Measurements from ENCODE around the gene STX16.

DNA sequence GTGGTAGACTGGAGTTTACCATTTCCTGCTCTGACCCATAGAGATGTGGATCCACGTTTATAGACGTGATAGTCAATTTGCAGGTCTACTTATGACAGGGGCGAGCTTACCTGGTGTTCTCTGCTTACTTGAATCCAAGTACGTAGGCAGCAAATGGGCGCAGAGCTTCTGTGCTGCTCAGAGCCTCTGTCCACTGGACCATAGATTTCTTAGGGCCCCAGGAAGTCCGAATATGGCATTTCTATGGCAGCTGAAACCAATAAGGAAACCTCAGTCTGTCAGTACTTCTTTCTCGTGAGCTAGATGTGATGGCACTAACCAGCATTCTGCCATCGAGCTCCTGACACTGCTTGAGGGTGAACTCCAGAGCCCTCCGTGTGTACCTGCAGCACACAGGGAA is 22.0 kb downstream of the STX16 start:
- TF ChIP-seq, protein P1, sequence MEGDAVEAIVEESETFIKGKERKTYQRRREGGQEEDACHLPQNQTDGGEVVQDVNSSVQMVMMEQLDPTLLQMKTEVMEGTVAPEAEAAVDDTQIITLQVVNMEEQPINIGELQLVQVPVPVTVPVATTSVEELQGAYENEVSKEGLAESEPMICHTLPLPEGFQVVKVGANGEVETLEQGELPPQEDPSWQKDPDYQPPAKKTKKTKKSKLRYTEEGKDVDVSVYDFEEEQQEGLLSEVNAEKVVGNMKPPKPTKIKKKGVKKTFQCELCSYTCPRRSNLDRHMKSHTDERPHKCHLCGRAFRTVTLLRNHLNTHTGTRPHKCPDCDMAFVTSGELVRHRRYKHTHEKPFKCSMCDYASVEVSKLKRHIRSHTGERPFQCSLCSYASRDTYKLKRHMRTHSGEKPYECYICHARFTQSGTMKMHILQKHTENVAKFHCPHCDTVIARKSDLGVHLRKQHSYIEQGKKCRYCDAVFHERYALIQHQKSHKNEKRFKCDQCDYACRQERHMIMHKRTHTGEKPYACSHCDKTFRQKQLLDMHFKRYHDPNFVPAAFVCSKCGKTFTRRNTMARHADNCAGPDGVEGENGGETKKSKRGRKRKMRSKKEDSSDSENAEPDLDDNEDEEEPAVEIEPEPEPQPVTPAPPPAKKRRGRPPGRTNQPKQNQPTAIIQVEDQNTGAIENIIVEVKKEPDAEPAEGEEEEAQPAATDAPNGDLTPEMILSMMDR (IDR thresholded peaks at IDR 0.05): no peak
- no peak for TF ChIP-seq MXD4 (CRISPR knock-in tag; IDR thresholded peaks at IDR 0.05; ENCODE audit: borderline replicate concordance)
- TF ChIP-seq, protein P2, sequence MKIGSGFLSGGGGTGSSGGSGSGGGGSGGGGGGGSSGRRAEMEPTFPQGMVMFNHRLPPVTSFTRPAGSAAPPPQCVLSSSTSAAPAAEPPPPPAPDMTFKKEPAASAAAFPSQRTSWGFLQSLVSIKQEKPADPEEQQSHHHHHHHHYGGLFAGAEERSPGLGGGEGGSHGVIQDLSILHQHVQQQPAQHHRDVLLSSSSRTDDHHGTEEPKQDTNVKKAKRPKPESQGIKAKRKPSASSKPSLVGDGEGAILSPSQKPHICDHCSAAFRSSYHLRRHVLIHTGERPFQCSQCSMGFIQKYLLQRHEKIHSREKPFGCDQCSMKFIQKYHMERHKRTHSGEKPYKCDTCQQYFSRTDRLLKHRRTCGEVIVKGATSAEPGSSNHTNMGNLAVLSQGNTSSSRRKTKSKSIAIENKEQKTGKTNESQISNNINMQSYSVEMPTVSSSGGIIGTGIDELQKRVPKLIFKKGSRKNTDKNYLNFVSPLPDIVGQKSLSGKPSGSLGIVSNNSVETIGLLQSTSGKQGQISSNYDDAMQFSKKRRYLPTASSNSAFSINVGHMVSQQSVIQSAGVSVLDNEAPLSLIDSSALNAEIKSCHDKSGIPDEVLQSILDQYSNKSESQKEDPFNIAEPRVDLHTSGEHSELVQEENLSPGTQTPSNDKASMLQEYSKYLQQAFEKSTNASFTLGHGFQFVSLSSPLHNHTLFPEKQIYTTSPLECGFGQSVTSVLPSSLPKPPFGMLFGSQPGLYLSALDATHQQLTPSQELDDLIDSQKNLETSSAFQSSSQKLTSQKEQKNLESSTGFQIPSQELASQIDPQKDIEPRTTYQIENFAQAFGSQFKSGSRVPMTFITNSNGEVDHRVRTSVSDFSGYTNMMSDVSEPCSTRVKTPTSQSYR (CRISPR knock-in tag; IDR thresholded peaks at IDR 0.05): no peak
- no peak for TF ChIP-seq MYBL2 (CRISPR knock-in tag; IDR thresholded peaks at IDR 0.05)

Data from WTC11 (cell line).